Stimulated activated CD8-positive, alpha-beta memory T cell treated with anti-CD3 and anti-CD28 coated beads, Interleukin-7, amount 100 ng/mL, for 24 hours (primary cell): ENCODE results near the gene LYPD6B.
A peak's percentile ranks its signal among the peaks of the same experiment; 100 is the strongest.

Experiments used
- DNase-seq: peaks from one replicate; pipeline ENCODE4 v3.0.0-alpha.2; 2020; ENCODE audit warnings: low read depth

Gene LYPD6B

DNA sequence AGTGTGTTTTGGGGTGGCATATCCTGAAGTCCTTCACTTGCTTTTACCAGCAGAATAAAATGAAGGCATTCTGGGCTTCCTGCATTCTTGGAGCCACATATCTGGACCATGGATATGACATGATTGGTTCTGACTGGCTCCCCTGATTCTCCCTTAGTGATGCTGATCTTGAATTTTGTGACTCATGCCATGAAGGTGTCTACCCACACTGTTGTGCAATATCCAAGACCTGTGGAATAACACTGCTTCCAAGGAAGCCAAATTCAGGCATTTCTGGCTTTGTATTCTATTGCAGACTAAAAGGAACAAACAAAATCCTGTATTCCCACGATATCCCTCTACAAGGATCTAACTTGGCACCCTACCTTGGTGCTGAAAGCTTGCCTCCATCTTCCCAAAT is 125.8 kb downstream of the LYPD6B start:
- no peak for DNase-seq

GRCh38 chr2:149164827-149165226 is 126.3 kb downstream of the LYPD6B start:
- DNase-seq, result no peak

GRCh38 chr2:149167001-149167780 is 128.7 kb downstream of the LYPD6B start:
- DNase-seq, result peak; percentile 23

DNA sequence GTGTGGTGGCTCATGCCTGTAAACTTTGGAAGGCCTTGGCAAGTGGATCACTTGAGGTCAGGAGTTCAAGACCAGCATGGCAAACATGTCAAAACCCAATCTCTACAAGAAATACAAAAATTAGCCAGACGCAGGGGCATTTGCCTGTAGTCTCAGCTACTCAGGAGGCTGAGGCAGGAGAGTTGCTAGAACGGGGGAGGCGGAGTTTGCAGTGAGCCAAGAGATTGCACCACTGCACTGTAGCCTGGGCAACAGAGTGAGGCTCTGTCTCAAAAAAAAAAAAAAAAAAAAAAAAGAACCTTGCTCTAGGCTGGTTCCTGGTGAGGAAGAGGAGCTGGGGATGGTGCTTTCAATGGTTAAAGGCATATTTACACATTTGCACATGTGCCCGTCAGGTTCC is 129.4 kb downstream of the LYPD6B start:
- no peak for DNase-seq

DNA sequence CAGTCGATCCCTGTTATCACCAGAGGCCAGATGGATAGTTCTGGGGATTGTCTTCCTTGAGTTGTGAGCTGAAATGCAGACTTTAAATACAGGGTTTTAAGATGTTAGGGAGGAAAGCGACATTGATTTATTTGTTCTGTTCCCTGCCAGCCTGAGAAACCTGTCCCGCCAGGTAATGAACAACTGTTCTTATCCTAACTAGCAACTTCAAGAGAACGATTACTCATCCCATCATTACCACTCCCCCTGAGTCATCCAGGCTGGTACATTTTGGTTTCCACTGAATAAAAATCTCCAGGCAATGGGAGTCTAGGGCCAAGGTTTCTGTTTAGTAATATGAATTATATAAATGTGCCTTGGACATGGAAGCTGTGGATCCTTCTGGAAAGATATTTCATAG is 131.2 kb downstream of the LYPD6B start:
- no peak for DNase-seq

- DNase-seq, result no peak
Observed at GRCh38 chr2:149170156-149170555, 131.7 kb downstream of the LYPD6B start.

DNA sequence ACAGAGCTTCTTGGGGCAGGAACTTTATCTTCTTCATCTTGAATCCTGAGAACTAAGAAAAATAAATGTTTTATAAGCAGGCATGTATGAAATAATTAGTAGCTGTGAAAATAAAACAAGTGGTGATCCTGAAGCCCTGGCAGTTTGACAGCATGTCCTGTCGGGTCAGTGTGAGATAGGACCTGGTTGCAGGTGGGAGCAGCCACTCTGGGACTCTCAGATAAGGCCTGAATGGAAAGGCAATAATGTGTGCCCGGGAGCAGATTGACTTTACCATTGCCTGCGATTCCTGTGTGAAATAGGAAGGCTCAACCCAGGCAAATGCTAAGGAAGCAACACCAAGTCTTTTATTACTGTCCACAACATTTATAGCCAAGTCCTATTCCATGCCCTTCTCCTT is 132.4 kb downstream of the LYPD6B start:
- DNase-seq, result no peak

GRCh38 chr2:149173220-149173619 is 134.7 kb downstream of the LYPD6B start:
- no peak for DNase-seq

- no peak for DNase-seq
Observed at GRCh38 chr2:149175956-149176355, 137.5 kb downstream of the LYPD6B start.

DNA sequence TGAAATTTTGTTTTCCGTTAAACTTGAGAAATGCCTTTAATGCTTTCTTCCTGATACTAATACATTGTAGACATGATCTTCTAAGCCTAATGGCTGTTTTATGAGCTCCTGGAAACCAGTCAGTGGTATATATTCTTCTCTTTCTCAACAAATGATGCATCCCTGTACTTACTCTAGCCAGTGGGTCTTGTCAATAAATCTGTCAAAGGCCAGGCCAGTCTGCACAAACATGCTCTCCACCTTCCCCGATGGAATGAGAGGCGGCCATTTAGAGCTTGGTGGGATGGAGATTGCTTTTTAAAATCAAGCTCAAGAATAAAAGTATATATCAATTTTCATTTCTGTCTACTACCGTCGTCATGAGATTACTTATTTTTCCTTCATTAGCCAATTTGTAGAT is 140.1 kb downstream of the LYPD6B start:
- DNase-seq, result no peak

DNA sequence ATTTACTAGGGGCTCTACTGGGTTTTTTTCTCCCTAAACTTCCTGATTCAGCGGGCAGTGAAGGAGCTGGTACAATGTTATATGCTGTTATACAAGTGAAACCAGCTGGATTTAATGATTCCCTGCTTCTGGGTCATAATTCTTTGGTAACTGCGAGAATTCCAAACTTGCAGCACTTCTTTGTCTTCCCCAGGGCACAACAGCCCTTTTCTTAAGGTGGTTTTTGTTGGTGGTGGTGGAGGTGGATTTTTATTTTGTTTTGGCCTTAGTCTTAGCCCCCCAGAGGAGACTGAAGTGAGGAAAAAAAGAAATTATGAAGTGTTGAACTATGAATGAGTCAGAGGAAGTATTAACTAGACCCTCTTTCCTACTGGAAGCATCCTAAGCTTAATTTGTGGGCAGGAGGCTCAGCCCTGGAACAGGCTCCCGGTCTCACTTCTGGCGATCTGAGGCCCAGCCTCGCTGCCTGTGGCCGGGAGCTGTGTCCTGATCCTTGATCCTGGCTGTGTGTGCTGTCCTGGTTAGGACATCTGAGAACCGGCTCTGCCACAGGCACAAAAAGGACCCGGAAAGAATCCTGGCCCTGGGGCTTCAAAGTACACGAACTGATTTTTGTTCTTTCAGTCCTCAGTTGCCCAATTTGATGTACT is 141.9 kb downstream of the LYPD6B start:
- DNase-seq, result no peak

DNA sequence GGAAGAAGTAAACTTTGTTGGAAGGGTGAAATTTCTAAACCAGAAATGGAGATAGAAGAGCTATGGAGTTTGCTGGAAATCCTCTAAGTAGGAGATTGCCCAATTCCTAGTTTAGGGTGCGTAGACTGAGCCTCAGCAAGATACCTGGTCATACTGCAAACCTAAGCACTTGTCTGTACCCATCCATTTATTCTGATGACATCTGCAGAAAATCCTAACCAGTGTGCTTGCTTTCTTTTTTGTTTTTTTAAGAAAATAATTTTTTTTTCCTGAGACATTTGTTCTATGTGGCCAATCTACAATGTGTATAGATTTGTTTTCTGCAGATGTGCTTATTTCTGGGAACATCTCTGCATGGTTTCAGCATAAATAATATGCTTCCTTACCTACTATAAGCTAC is 144.7 kb downstream of the LYPD6B start:
- no peak for DNase-seq

GRCh38 chr2:149184991-149185390 is 146.5 kb downstream of the LYPD6B start:
- DNase-seq, result no peak

DNA sequence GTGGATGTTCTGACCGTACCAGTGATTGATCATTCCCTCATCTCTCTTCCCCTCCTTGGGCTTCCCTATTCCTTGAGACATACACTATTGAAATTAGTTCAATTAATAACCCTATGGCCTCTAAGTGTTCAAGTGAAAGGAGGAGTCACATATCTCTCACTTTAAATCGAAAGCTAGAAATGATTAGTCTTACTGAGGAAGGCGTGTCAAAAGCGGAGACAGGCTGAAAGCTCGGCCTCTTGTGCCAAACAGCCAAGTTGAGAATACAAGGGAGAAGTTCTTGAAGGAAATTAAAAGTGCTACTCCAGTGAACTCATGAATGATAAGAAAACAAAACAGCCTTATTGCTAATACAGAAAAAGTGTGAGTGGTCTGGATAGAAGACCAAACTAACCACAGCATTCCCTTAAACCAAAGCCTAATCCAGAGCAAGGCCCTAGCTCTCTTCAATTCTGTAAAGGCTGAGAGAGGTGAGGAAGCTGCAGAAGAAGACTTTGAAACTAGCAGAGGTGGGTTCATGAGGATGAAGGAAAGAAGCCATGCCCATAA is 147.5 kb downstream of the LYPD6B start:
- DNase-seq, result no peak

DNA sequence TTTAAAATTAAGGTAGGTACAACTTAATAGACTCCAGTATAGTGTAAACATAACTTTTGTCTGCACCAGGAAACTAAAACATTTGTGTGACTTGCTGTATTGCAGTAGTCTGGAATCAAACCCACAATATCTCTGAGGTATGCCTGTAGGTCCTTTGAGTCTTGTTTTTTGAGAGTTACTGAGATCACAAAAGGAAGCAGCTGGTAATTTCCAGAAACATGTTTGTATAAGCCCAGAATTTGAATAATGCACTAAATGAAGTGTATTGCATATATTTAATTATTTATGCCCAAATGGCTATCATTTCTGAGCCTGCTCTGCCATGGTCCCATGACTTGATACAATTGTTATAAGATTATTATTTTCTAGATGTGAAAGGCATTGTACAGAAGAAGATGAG is 148.6 kb downstream of the LYPD6B start:
- no peak for DNase-seq

GRCh38 chr2:149188291-149188690 is 149.8 kb downstream of the LYPD6B start:
- no peak for DNase-seq

GRCh38 chr2:149189769-149190168 is 151.3 kb downstream of the LYPD6B start:
- DNase-seq, result no peak

DNA sequence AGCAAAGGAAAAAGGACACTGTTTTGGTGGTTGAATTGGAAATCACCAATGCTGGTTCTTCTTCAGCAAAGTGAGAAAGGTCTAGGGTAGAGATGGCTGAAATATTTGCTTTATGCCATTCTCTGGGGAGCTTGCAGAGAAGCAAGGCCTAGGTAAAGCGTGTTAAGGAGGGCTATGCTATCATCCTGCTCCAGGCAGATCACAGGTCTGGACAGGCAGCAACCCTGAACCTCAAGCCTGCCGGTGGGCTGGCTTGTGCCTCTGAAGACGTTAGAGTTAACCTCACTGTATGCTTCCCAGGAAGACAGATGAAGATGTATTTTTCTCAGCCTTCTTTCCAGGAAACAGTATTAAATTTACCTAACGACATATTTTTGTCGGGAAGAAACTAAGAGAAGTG is 153.4 kb downstream of the LYPD6B start:
- DNase-seq, result no peak

DNA sequence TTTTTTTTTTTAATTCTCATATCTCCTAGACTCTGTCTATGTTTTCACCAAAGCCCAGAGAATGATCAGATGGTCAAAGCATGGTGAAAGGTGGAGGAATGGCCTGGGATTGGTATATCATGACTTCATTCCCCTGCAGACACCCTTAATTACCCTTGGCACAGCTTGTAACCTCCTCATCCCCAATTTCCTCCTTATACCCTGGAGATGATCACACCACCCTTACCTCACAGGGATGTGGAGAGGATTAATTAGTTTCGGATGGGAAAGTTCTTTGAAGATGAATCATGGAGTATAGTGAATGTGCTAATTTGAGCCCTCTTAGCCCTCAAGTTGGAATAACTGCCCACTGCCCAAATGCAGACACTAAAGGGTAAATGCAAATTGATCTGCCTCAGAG is 153.9 kb downstream of the LYPD6B start:
- no peak for DNase-seq

DNA sequence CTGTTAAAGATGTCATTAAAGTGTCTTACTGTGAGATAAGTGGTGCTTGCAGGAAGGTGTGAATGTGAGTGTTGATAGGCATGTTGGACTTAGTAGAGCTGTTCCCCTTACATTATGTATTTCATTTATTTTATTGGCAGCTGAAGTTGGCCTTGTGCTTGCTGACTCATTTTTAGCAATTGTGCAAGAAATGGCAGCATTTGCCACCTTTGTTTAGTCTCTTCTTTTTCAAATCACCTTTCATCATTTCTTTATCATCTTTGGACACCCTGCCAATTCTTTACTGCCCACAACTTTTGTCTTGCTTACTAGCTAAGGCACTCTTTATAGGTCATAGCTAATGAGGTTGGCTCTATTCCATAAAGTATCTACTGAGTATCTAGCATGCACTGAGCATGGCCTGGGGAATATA is 161.6 kb downstream of the LYPD6B start:
- DNase-seq, result no peak

DNA sequence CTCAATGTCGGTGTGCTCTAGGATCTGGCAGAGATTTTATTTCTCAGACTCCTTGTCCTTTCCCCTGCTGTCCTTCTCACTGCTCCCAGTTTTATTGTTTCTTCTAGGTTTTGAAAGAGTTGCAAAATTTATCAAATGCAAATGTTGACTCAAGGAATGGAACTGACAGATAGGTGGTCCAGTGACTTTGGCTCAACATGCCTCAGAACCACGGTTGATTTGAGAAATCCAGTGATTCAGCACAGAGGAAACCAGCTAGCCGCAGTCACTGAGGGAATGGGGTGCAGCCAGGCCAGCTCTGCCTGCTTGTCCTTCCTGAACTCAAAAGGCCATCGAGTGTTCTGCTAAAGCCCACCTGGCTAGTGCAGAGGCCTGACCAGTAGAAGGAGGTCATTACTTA is 166.2 kb downstream of the LYPD6B start:
- no peak for DNase-seq

DNA sequence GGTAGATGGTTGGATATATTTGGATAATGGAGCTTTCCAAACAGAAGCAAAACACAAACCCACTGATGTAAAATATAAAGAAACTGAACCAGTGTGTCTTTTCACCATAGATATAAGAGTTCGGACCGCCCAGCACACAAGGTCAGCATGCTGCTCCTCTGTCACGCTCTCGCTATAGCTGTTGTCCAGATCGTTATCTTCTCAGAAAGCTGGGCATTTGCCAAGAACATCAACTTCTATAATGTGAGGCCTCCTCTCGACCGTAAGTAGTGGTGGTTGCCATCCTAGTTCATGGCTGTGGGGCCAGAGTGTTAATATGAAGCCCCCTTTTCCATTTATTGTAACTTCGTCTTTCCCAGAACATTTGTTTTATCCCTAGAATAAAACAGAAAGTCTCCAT is 166.6 kb downstream of the LYPD6B start:
- no peak for DNase-seq

DNA sequence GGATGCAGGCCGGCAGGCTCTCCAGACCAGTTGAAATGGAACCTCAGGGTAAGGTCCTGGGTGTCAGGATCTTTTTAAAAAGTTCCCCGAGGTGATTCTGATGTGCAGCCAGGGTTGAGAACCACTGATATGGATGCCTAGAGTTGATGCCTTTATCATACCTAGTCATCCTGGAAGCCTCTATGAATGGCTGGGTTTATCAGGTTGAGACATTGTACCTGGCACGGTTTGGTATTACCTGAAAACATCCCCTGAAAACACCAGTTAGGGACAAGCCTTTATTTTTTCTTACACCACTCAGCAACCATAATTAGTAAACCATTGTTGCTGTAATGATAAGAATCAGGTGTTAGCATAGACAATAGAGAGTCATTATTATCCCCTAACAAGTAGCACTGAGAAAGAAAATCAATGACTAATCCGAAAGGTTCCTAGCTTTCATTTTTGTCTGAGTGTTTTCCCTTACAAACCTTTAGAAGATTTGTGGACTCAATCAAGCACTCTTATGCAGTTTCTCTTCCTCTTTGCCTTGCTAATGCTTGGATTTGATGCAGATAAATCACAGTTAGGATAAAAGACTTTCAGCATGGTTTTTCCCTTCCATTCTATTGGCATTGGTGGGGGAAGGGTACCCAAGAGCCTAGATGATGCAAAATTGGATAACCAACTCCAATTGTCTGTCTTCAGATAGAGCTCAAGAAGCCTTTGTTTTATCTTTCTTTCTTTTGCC is 175.4 kb downstream of the LYPD6B start:
- no peak for DNase-seq
